PC-3 (cell line): Measurements from ENCODE around the gene TCAF1.

Experiments
- EZH2 ChIP-seq: fragments of 300-600 bp; sonication (generic); IDR thresholded peaks from one replicate; pipeline ENCODE4 v1.6.1; 2017; ENCODE audit warnings: antibody characterized with exemption, mild to moderate bottlenecking, low read length; ENCODE audit not compliant: unreplicated experiment
- EZH2phosphoT487 ChIP-seq: fragments of 300-600 bp; sonication (generic); IDR thresholded peaks from 2 replicates; pipeline ENCODE4 v1.6.1; 2018; ENCODE audit warnings: mild to moderate bottlenecking, antibody characterized with exemption, low read length, borderline replicate concordance
- TF ChIP-seq, protein P1 (sequence below): fragments of 300-600 bp; sonication (generic); conservative IDR thresholded peaks from 2 replicates; pipeline ENCODE4 v1.5.1; 2017; ENCODE audit warnings: antibody characterized with exemption, low read depth, mild to moderate bottlenecking, low read length

DNA sequence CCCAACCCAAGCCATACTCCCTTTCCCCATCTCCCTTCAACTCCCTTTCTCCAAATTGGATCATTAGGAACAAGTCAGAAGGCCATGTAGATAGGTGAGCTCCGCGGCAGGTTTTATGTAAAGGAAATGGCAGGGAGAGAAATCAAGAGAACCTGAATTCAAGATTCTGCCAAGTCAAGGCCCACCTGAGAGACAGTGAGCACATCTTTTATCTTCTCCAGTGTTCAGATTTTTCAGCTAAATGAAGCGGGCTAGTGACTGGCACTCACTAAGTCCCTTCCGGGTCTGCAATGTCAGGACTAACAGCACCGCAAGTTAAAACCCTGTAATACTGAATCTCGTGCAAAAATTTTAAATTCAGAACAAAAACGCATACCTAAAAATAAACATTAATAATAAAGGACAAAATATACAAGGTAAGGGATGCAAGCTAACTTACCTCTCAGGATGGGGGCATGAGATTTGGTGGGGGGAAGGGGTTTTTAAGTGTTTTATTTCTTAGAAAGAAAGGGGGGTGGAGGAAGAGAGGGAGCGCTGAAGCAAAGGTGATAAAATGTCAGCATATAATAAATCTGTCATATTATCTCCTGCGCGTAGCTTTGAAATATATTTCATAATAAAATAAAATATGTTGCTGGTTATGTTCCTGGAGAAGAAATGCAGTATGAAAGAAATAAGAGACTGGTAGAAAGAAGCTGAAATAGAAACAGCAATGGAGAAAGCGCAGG lies 17.6 kb downstream of the TCAF1 start:
- TF ChIP-seq, protein P1, sequence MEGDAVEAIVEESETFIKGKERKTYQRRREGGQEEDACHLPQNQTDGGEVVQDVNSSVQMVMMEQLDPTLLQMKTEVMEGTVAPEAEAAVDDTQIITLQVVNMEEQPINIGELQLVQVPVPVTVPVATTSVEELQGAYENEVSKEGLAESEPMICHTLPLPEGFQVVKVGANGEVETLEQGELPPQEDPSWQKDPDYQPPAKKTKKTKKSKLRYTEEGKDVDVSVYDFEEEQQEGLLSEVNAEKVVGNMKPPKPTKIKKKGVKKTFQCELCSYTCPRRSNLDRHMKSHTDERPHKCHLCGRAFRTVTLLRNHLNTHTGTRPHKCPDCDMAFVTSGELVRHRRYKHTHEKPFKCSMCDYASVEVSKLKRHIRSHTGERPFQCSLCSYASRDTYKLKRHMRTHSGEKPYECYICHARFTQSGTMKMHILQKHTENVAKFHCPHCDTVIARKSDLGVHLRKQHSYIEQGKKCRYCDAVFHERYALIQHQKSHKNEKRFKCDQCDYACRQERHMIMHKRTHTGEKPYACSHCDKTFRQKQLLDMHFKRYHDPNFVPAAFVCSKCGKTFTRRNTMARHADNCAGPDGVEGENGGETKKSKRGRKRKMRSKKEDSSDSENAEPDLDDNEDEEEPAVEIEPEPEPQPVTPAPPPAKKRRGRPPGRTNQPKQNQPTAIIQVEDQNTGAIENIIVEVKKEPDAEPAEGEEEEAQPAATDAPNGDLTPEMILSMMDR: no peak
- TF ChIP-seq EZH2 (no peak), EZH2phosphoT487 (no peak)
